CD4-positive, alpha-beta memory T cell (primary cell): ENCODE measurements around the gene ARHGEF26. TPM values are rescaled to one million over a fixed set of nuclear protein-coding genes. Genes with fewer than 3 reads are reported as not detected.

Experiments
- CTCF ChIA-PET: fragments of 350-600 bp; sonication (Branson Sonifier 250); formaldehyde crosslinking; loops from one replicate; lab custom pipeline; 2021; ENCODE audit warnings: inconsistent platforms; ENCODE audit not compliant: partially characterized antibody; lab: Charles Lee
- POLR2A ChIA-PET: fragments of 350-600 bp; sonication (Branson Sonifier 250); formaldehyde crosslinking; loops from one replicate; lab custom pipeline; 2021; ENCODE audit not compliant: partially characterized antibody; lab: Charles Lee
- DNase-seq, 5 donors: peaks; one replicate each; pipeline versions ENCODE4 v3.0.0 to v3.0.0-alpha.2; 2020 to 2022; ENCODE audit warnings: mixed read lengths in 1 of 5
- H3K27ac ChIP-seq: one replicate; pipeline ENCODE4 v1.7.0; 2013; ENCODE audit warnings: low read depth, low read length
- H3K27me3 ChIP-seq: 2 replicates; pipeline ENCODE4 v1.7.0; 2013; ENCODE audit warnings: mild to moderate bottlenecking, low read length, moderate library complexity; ENCODE audit not compliant: insufficient read depth
- H3K36me3 ChIP-seq: 2 replicates; pipeline ENCODE4 v1.7.0; 2013; ENCODE audit warnings: mild to moderate bottlenecking, low read length, moderate library complexity; ENCODE audit not compliant: insufficient read depth
- H3K4me1 ChIP-seq: 2 replicates; pipeline ENCODE4 v1.7.0; 2013; ENCODE audit warnings: mild to moderate bottlenecking, low read length, moderate library complexity; ENCODE audit not compliant: insufficient read depth
- H3K4me3 ChIP-seq, 2 donors: one replicate each; pipeline ENCODE4 v1.7.0; 2013; ENCODE audit warnings: low read length in 2 of 2, mild to moderate bottlenecking in 1 of 2
- H3K9me3 ChIP-seq, 2 donors: one replicate each; pipeline ENCODE4 v1.7.0; 2013; ENCODE audit warnings: low read length in 2 of 2, control low read depth in 1 of 2; ENCODE audit not compliant: control insufficient read depth in 1 of 2
- H3K27ac Mint-ChIP-seq, 7 donors: one replicate each; pipeline ENCODE4 v1.8.0; 2020 to 2021; ENCODE audit warnings: mixed read lengths in 7 of 7, mild to moderate bottlenecking in 6 of 7, inconsistent platforms in 3 of 7, moderate library complexity in 3 of 7
- H3K27me3 Mint-ChIP-seq, 2 donors: one replicate each; pipeline ENCODE4 v1.8.0; 2020 to 2021; ENCODE audit warnings: mixed read lengths in 2 of 2
- H3K36me3 Mint-ChIP-seq, 2 donors: one replicate each; pipeline ENCODE4 v1.8.0; 2020 to 2021; ENCODE audit warnings: mixed read lengths in 2 of 2, inconsistent platforms in 1 of 2, mild to moderate bottlenecking in 1 of 2
- H3K4me1 Mint-ChIP-seq, 4 donors: one replicate each; pipeline ENCODE4 v1.8.0; 2020 to 2021; ENCODE audit warnings: mixed read lengths in 4 of 4, mild to moderate bottlenecking in 1 of 4
- H3K4me3 Mint-ChIP-seq, 8 donors: one replicate each; pipeline ENCODE4 v1.8.0; 2020 to 2021; ENCODE audit warnings: mixed read lengths in 8 of 8, mild to moderate bottlenecking in 7 of 8, moderate library complexity in 6 of 8, inconsistent platforms in 3 of 8
- H3K9me3 Mint-ChIP-seq, 8 donors: one replicate each; pipeline ENCODE4 v1.8.0; 2020 to 2021; ENCODE audit warnings: mixed read lengths in 8 of 8, mild to moderate bottlenecking in 5 of 8, inconsistent platforms in 3 of 8, moderate library complexity in 1 of 8
- intact Hi-C: fragments of 100-400 bp; cut with micrococcal nuclease; formaldehyde crosslinking; loops from one replicate; pipeline ENCODE4 v1.15.1; 2023
- polyA plus RNA-seq, 2 donors: library from polyadenylated mRNA; unstranded; fragments of 300-500 nt; fragmentation: Illumina TruSeq; gene quantifications; one replicate each; pipeline ENCODE4 v1.2.3, GENCODE V29; 2021
- total RNA-seq, 2 experiments: library from RNA; stranded (reverse); gene quantifications; one replicate each; pipeline ENCODE4 v1.2.3, GENCODE V29; 2021

Gene ARHGEF26
- total and polyA plus RNA-seq, 4 experiments from 2014 or later: 0.06 to 0.33 (median 0.16) TPM

- no peaks in the 10 kb centered on the region for H3K9me3 ChIP-seq
- ChIA-PET POLR2A (no interaction called here), CTCF (no interaction called here)
- no peak overlapping the region for H3K4me3 Mint-ChIP-seq
- no peaks in the 10 kb centered on the region for H3K27me3 ChIP-seq
- H3K36me3 ChIP-seq: no peaks in the 10 kb centered on the region
- no peaks in the 10 kb centered on the region for H3K36me3 Mint-ChIP-seq
- H3K27ac ChIP-seq: no peak overlapping the region
- H3K27me3 Mint-ChIP-seq: peaks cover 0 to 2% of the 10 kb centered on the region in 2 donors
- intact Hi-C loops: no loop called here
- H3K4me1 ChIP-seq: no peaks in the 10 kb centered on the region
- H3K9me3 Mint-ChIP-seq: no peaks in the 10 kb centered on the region
- DNase-seq: no peak
- no peaks in the 10 kb centered on the region for H3K4me1 Mint-ChIP-seq
- H3K27ac Mint-ChIP-seq: no peak overlapping the region
- H3K4me3 ChIP-seq: no peak overlapping the region
Observed at GRCh38 chr3:154101250-154101649, 19.9 kb upstream of the ARHGEF26 start.

GRCh38 chr3:154102225-154102624, 19.0 kb upstream of the ARHGEF26 start:
- H3K4me3 ChIP-seq: no peak overlapping the region
- H3K4me3 Mint-ChIP-seq: no peak overlapping the region
- H3K4me1 ChIP-seq: no peaks in the 10 kb centered on the region
- H3K36me3 ChIP-seq: no peaks in the 10 kb centered on the region
- H3K9me3 ChIP-seq: no peaks in the 10 kb centered on the region
- ChIA-PET POLR2A (no interaction called here), CTCF (no interaction called here)
- DNase-seq: no peak
- no peaks in the 10 kb centered on the region for H3K27me3 ChIP-seq
- no peaks in the 10 kb centered on the region for H3K4me1 Mint-ChIP-seq
- intact Hi-C loops: no loop called here
- peaks cover 0 to 2% (median 0%) of the 10 kb centered on the region in 8 donors for H3K9me3 Mint-ChIP-seq
- H3K36me3 Mint-ChIP-seq: no peaks in the 10 kb centered on the region
- no peak overlapping the region for H3K27ac ChIP-seq
- peaks cover 0 to 5% of the 10 kb centered on the region in 2 donors for H3K27me3 Mint-ChIP-seq
- H3K27ac Mint-ChIP-seq: no peak overlapping the region

- H3K4me1 Mint-ChIP-seq: no peaks in the 10 kb centered on the region
- ChIA-PET POLR2A (no interaction called here), CTCF (no interaction called here)
- no peaks in the 10 kb centered on the region for H3K4me1 ChIP-seq
- no peak overlapping the region for H3K27ac Mint-ChIP-seq
- peaks cover 0 to 2% (median 0%) of the 10 kb centered on the region in 8 donors for H3K9me3 Mint-ChIP-seq
- no peaks in the 10 kb centered on the region for H3K9me3 ChIP-seq
- peaks cover 0 to 8% of the 10 kb centered on the region in 2 donors for H3K27me3 Mint-ChIP-seq
- no peak for DNase-seq
- H3K4me3 ChIP-seq: no peak overlapping the region
- intact Hi-C loops: no loop called here
- H3K4me3 Mint-ChIP-seq: no peak overlapping the region
- no peaks in the 10 kb centered on the region for H3K36me3 ChIP-seq
- no peaks in the 10 kb centered on the region for H3K27me3 ChIP-seq
- H3K36me3 Mint-ChIP-seq: no peaks in the 10 kb centered on the region
- no peak overlapping the region for H3K27ac ChIP-seq
Observed at GRCh38 chr3:154105218-154105975, 15.8 kb upstream of the ARHGEF26 start.

- Histone ChIP-seq H3K27ac (no peak overlapping the region), H3K9me3 (no peaks in the 10 kb centered on the region), H3K27me3 (no peaks in the 10 kb centered on the region), H3K36me3 (no peaks in the 10 kb centered on the region), H3K4me1 (no peaks in the 10 kb centered on the region), H3K4me3 (no peak overlapping the region)
- no peak overlapping the region for H3K4me3 Mint-ChIP-seq
- no peaks in the 10 kb centered on the region for H3K4me1 Mint-ChIP-seq
- no peak for DNase-seq
- intact Hi-C loops: no loop called here
- H3K9me3 Mint-ChIP-seq: peaks cover 0 to 2% (median 0%) of the 10 kb centered on the region in 8 donors
- POLR2A ChIA-PET: no interaction called here
- CTCF ChIA-PET: no interaction called here
- H3K36me3 Mint-ChIP-seq: no peaks in the 10 kb centered on the region
- peaks cover 3 to 16% of the 10 kb centered on the region in 2 donors for H3K27me3 Mint-ChIP-seq
- no peak overlapping the region for H3K27ac Mint-ChIP-seq
Observed at GRCh38 chr3:154111365-154111935, 9.7 kb upstream of the ARHGEF26 start.

GRCh38 chr3:154112146-154112852, 8.9 kb upstream of the ARHGEF26 start:
- CTCF ChIA-PET: no interaction called here
- POLR2A ChIA-PET: no interaction called here
- Histone ChIP-seq H3K4me3 (no peak overlapping the region), H3K27me3 (no peaks in the 10 kb centered on the region), H3K36me3 (no peaks in the 10 kb centered on the region), H3K9me3 (no peaks in the 10 kb centered on the region), H3K4me1 (no peaks in the 10 kb centered on the region), H3K27ac (no peak overlapping the region)
- DNase-seq: no peak
- Mint-ChIP-seq H3K36me3 (no peaks in the 10 kb centered on the region), H3K9me3 (peaks cover 0 to 2% (median 0%) of the 10 kb centered on the region in 8 donors), H3K4me3 (no peak overlapping the region), H3K4me1 (no peaks in the 10 kb centered on the region), H3K27me3 (peaks cover 7 to 19% of the 10 kb centered on the region in 2 donors), H3K27ac (no peak overlapping the region)
- intact Hi-C loops: no loop called here

- Histone ChIP-seq H3K36me3 (no peaks in the 10 kb centered on the region), H3K4me1 (no peaks in the 10 kb centered on the region), H3K27ac (no peak overlapping the region), H3K27me3 (peaks cover 7% of the 10 kb centered on the region), H3K4me3 (no peak overlapping the region), H3K9me3 (no peaks in the 10 kb centered on the region)
- Mint-ChIP-seq H3K27ac (no peak overlapping the region), H3K36me3 (no peaks in the 10 kb centered on the region), H3K4me3 (no peak overlapping the region), H3K4me1 (no peaks in the 10 kb centered on the region), H3K9me3 (peaks cover 0 to 4% (median 0%) of the 10 kb centered on the region in 8 donors), H3K27me3 (peaks cover 15 to 24% of the 10 kb centered on the region in 2 donors)
- ChIA-PET CTCF (no interaction called here), POLR2A (no interaction called here)
- no peak for DNase-seq
- intact Hi-C loops: no loop called here
Observed at GRCh38 chr3:154113609-154114008, 7.6 kb upstream of the ARHGEF26 start.

- H3K4me1 ChIP-seq: no peaks in the 10 kb centered on the region
- ChIA-PET CTCF (no interaction called here), POLR2A (no interaction called here)
- intact Hi-C loops: no loop called here
- H3K36me3 Mint-ChIP-seq: no peaks in the 10 kb centered on the region
- peaks cover 28% of the 10 kb centered on the region in 2 donors for H3K27me3 Mint-ChIP-seq
- H3K27me3 ChIP-seq: peaks cover 10% of the 10 kb centered on the region
- no peak overlapping the region for H3K4me3 ChIP-seq
- H3K27ac ChIP-seq: no peak overlapping the region
- no peak for DNase-seq
- H3K27ac Mint-ChIP-seq: no peak overlapping the region
- H3K4me3 Mint-ChIP-seq: no peak overlapping the region
- H3K9me3 Mint-ChIP-seq: peaks cover 0 to 4% (median 0%) of the 10 kb centered on the region in 8 donors
- H3K4me1 Mint-ChIP-seq: peaks cover 0 to 4% (median under 1%) of the 10 kb centered on the region in 4 donors
- no peaks in the 10 kb centered on the region for H3K9me3 ChIP-seq
- no peaks in the 10 kb centered on the region for H3K36me3 ChIP-seq
Observed at GRCh38 chr3:154115332-154115731, 5.9 kb upstream of the ARHGEF26 start.
